ENCODE results near the gene DEFB125.
"Not testable (repeated sequence)": the region's sequence is repeated elsewhere in the genome, so short reads cannot be mapped to it uniquely, and the experiment has no call there.

The DEFB125 gene, protein sequence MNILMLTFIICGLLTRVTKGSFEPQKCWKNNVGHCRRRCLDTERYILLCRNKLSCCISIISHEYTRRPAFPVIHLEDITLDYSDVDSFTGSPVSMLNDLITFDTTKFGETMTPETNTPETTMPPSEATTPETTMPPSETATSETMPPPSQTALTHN

DNA sequence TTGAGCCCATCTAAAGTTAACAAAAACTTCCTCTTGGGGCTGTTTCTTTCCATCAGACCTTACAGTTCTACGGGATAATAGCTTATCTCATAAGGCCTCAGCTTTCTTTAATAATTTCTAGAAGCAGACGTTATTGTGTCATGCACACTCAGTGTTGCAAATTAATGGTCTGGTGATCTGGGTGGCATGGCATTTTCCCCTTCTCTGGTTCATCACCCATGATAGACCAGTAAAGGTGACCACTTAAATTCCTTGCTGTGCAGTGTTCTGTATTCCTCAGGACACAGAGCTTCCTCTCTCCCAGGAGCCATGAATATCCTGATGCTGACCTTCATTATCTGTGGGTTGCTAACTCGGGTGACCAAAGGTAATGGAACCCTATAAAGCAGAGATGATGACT is at the start of gene DEFB125:
Gene DEFB125, plus strand, starts transcription at position 272 of the 400 bp plus-strand sequence. Its CDS starts 38 bp downstream, at position 310.
- DNase-seq = no peak

DNA sequence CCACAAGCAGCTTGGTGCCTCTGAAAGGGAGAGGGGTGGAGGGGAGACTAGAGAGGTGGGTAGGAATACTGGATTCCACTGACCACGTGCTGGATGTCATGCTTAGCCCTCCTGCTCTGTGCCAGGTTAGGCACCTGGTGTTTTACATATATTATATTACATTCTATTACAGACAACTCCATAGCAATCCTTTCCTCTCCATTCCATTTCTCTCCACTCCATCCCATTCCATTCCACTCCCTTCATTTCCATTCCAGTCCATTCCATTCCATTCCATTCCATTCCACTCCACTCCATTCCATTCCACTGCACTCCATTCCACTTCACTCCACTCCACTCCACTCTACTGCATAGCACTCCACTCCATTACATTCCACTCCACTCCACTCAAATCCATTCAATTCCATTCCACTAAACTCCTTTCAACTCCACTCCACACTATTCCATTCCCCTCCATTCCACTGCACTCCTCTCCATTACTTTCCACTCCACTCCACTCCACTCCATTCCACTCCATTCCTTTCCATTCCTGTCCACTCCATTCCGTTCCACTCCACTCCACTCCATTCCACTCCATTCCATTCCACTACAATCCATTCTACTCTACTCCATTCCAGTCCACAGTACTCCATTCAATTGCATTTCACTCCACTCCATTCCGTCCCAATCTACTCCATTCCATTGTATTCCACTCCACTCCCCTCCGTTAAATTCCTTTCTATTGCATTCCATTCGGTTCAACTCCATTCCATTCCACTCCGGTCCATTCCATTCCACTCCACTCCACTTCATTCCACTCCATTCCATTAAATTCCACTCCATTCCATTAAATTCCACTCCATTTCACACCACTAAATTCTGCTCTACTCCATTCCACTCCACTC is 27.2 kb upstream of the DEFB125 start:
- no peak for DNase-seq

DNA sequence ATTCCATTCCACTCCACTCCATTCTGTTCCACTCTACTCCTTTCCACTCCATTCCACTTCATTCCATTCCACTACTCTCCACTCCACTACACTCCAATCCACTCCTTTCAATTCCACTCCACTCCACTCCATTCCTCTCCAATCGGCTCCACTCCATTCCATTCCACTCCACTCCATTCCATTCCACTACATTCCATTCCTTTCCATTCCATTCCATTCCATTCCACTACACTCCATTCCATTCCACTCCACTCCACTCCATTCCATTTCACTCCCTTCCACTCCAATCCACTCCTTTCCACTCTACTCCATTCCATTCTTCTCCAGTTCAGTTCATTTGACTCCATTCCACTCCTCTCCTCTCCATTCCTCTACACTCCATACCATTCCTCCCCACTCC is 26.2 kb upstream of the DEFB125 start:
- no peak for DNase-seq

DNA sequence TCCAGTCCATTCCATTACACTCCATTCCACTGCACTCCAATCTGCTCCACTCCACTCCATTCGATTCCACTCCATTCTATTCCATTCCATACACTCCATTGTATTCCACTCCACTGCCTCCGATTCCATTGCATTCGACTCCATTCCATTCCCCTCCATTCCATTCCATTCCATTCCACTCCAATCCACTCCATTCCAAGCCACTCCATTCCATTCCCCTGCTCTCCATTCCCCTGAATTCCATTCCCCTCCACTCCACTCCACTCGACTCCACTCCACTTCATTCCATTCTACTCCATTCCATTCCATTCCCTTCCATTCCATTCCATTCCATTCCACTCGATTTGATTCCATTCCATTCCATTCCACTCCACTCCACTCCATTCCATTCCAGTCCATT is 25.7 kb upstream of the DEFB125 start:
- DNase-seq = no peak

DNA sequence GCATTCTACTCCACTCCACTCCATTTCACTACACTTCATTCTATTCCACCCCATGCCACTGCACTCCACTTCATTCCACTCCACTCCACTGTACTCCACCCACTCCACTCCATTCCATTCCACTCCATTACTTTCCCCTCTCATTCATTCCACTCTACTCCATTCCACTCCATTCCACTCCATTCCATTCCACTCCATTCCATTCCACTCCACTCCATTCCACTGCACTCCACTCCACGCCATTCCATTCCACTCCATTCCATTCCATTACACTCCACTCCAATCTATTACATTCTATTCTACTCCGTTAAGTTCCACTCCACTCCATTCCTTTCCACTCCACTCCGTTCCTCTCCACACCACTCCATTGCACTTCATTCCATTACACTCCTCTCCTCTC is 25.0 kb upstream of the DEFB125 start:
- no peak for DNase-seq

DNA sequence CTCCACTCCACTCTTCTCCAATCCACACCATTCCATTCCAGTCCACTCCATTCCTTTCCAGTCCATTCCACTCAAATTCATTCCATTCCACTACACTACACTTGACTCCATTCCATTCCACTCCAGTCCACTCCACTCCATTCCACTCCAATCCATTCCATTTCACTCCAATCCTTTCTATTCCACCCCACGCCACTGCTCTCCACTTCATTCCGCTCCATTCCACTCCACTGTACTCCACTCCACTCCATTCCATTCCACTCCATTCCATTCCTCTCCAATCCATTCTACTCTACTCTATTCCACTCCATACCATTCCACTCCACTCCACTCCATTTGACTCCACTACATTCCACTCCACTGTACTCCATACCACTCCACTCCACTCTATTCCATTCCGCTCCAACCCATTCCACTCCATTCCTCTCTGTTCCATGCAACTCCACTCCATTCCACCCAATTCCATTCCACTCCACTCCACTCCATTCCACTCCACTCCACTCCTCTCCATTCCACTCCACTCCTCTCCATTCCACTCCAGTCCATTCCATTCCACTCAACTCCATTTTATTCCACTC is 23.4 kb upstream of the DEFB125 start:
- no peak for DNase-seq

DNA sequence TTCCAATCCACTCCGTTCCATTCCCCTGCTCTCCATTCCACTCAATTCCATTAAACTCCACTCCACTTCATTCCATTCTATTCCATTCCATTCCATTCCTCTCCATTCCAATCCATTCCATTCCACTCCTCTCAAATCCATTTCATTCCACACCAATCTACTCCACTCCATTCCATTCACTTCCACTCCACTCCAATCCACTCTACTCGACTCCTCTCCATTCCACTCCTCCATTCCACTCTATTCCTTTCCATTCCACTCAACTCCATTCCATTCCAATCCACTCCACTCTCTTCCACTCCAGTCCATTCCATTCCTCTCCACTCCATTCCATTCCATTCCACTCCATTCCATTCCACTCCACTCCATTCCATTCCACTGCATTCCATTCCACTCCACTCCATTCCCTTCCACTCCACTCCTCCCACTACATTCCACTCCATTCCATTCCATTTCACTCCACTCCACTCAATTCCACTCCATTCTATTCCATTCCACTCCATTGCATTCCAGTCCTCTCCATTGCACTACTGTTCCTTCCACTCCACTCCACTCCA is 22.6 kb upstream of the DEFB125 start:
- no peak for DNase-seq

DNA sequence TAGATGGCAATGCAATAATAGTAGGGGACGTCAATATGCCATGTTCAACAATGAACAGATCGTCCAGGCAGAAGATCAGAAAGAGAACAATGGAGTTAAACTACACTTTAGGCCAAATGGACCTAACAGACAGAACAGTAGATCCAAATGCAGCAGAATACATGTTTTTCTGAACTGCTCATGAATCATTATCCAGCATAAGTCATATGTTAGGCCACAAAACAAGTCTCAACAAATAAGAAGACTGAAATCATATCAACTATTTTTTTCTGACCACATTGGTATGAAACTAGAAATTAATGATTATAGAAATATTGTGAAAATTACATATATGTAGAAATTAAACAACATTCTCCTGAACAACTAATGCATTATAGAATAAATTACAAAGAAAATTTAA is 10.2 kb upstream of the DEFB125 start:
- no peak for DNase-seq

DNA sequence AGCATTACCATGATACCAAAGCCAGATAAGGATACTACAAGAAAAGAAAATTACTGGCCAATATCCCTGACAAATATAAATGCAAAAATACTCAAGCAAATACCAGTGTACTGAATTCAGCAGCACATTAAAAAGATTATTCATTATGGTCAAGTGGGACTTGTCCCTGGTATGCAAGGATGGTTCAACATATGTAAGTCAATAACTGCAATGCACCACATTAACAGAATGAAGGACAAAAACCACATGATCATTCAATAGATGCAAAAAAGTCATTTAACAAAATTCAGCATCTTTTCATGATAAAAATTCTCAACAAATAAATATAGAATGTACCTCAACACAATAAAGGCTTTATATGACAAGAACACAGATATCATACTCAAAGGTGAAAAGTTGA is 9.1 kb upstream of the DEFB125 start:
- DNase-seq = no peak

DNA sequence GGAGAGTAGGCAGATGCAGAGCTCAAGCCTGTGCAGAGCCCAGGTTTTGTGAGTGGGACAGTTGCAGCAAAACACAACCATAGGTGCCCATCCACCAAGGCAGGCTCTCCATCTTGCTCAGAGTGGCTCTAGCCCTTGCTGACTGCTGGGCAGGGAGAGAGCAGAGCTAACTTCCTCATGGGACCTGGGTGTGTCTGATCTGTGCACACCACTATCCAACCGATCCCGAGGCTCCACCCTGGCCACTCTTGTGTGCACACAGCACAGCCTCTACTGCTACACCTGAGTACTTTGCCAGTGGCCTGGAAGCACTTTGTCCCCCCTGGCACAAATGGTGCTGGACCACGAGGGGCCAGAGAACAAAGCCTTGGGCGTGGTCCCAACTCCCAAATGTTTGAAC is 7.9 kb upstream of the DEFB125 start:
- no peak for DNase-seq

DNA sequence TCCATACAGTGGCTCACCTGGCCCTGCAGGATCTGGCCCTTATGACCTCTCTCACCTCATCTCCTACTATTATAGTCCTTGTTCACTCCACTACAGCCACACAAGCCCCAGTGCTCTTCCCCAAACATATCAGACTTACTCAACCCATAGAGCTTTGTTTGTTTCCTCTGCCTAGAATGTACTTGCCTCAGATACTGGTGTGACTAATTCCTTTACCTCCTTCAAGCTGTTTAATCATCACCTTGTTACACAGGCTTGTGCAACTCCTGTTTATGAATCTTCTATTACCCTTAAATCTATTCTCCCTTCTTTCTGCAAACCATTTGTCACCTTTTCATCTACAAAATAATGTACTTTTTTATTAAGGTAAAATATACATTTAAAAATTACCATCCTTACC is 3.2 kb downstream of the DEFB125 start:
- DNase-seq = no peak

DNA sequence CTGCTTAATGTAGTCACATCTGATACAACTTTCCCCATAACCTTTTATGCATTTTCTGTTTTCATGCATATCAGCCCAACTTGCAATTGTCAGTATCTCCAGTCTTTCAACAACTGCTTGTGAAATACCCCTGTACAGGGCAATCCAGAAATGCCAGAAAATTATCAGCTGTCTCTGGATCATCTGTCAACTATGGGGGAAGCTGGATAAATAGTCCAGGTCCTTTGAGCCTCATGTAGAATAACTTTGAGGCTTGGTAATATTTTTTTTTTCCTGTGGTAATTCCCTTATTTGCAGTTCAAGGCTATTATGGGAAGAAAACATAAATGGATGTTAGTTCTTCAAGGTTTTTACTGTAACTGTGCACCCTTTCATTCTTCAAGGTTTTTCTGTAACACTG is 6.2 kb downstream of the DEFB125 start:
- DNase-seq = no peak

DNA sequence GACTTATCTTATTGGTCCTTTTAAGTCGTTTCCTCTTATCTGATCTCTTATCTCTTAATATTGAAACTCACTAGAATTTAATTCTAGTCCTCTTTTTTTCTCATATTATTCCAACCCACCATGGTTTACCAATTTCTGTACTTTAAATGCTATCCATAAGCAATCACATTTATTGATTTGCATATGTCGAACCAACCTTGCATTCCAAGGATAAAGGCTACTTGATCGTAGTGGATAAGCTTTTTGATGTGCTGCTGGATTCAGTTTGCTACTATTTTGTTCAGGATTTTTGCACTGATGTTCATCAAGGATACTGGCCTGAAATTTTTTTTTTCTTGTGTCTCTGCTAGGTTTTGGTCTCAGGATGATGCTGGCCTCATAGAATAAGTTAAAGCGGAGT is 7.7 kb downstream of the DEFB125 start:
- no peak for DNase-seq

DNA sequence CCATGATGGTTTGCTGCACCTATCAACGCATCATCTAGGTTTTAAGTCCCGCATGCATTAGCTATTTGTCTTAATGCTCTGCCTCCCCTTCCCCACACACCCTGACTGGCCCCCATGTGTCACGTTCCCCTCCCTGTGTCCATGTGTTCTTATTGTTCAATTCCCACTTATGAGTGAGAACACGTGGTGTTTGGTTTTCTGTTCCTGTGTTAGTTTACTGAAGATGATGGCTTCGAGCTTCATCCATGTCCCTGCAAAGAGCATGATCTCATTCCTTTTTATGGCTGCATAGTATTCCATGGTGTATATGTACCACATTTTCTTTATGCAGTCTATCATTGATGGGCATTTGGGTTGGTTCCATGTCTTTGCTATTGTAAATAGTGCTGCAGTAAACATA is 10.2 kb downstream of the DEFB125 start:
- not testable (repeated sequence) for DNase-seq

DNA sequence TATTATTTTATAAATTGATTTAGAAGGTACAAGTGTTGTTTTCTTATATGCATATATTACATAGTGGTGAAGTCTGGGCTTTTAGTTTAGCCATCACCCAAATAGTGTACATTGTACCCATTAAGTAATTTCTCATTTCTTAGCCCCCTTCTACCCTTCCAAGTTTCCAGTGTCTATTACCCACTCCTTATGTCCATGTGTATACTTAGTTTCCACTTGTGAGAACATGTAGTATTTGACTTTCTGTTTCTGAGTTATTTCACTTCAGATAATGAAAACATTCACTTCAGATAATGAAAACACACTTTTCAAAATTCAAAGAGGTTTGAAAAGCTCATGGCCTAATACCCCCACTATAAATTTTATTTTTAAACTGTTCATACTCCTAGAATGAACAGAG is 14.5 kb downstream of the DEFB125 start:
- no peak for DNase-seq

DNA sequence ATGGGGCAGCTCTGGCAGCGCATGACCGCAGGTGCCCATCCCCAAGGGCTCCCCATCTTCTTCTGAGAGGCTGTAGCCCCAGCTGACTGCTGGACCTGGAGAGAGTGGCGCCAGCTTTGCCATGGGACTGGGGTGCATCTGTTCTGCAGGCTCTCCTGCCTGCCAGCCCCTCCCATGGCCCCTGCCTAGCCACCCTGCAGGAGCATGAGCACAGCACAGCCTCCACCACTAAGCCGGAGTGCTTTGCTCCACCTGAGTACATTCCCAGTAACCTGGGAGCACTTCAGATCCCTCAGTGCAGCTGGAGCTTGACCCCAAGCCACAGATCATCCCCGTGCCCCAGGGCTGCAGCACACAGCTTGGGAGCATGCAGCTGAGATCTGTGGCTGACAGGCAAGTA is 16.0 kb downstream of the DEFB125 start:
- no peak for DNase-seq

DNA sequence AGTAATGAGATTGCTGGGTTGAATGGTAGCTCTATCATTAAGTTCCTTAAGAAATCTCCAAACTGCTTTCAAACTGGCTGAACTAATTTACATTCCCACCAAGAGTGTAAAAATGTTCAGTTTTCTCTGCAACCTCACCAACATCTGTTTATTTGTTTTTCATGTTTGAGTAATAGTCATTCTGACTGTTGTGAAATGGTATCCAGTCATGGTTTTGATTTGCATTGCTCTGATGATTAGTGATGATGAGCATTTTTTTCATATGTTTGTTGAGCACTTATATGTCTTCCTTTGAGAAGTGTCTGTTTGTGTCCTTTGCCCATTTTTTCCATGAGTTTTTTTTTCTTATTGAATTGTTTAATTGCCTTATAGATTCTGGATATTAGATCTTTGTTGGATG is 24.9 kb downstream of the DEFB125 start:
- DNase-seq = no peak

DNA sequence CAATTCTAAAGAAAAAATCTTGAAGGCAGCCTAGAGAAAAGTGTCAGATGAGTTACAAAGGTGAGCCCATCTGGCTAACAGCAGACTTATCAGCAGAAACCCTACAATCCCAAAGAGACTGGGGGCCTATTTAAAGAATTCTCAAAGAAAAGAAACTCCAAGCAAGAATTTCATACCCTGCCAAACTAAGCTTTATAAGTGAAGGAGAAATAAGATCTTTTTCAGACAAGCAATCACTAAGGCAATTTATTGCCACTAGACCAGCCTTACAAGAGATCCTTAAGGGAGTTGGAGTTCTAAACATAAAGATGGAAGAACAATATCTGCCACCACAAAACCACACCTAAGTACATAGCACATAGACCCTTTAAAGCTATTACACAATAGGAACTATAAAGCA is 30.0 kb downstream of the DEFB125 start:
- no peak for DNase-seq

DNA sequence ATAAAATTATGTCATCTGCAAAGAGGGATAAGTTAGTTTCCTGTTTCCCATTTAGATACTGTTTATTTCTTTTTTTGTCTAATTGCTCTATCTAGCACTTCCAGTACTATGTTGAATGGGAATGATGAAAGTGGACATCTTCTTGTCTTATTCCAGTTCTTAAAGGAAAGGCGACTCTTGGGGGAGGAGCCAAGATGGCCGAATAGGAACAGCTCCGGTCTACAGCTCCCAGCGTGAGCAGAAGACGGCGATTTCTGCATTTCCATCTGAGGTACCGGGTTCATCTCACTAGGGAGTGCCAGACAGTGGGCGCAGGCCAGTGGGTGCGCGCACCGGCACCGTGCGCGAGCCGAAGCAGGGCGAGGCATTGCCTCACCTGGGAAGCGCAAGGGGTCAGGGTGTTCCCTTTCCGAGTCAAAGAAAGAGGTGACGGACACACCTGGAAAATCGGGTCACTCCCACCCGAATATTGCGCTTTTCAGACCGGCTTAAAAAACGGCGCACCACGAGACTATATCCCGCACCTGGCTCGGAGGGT is 42.4 kb downstream of the DEFB125 start:
- DNase-seq = not testable (repeated sequence)

DNA sequence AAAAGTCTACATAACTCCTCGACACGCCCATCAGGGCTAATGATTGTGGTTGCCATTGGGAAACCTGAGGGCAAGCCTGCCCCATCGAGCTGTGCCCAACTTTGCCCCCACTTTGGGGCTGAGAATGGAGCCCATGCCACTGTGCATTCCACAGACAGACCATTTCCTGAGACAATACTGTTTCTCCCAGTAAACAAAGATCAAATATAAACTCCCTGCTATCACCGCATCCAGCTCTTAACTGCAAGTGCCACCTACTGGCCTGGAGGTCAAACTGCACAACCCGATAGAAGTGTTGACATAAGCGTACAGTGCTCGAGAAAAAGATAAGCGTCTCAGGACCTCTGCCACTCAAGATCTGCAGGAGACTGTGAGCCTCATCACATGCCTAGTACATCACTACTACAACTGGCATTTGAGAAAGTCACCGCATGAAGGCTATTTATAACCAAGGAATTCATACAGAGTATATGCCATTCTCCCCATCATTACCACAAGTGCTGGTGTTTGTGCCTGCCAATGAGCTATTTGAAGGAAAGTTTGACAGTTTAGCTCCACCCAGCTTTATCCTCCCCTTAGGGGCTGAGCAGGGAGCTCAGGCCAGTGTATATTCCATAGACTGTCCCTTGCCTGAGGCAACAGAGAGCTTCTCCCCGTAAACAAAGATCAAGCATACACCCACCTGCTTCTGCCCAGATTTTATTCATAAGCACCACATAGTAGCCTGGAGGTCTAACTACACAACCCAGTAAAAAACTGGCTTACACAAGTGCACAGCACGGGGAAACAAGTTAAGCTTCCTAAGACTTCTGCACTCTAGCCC is 50.4 kb downstream of the DEFB125 start:
- DNase-seq = no peak

DNA sequence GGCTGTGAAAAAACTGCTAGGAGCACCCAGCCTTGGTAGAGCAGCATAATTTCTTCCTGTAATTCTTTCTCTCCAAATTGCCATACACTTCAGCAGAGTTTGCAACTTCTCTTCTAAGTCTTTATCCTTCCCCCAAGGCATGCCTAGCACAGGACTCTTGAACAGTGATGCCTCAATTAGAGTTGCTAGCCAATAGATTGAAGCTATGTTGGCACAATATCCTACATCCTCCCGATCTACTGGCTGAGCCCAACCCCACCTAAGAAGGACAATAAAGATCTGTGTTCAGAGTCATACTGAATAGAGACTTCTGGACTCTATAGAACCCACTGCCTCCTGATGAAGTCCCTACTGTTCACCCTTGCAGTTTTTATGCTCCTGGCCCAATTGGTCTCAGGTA is 54.8 kb downstream of the DEFB125 start, which contains the start of gene DEFB126:
Gene DEFB126, plus strand, starts transcription at position 301 of the 400 bp plus-strand sequence. Its CDS starts 39 bp downstream, at position 340.
- DNase-seq = no peak

Data from anterior cingulate cortex (tissue), 58 donors.